Coronary artery (tissue), 2 donors: ENCODE measurements around the gene LRRC25.
A peak's percentile ranks its signal among the peaks of the same experiment; 100 is the strongest.

Experiments used
- DNase-seq: peaks from one replicate; pipeline ENCODE4 v3.0.0-alpha.2; 2017; ENCODE audit warnings: low spot score
- H3K27ac ChIP-seq, 2 donors: fragments of 200-600 bp; sonication (generic); one replicate each; pipeline ENCODE4 v1.5.1; 2016 to 2019
- H3K4me3 ChIP-seq: fragments of 200-600 bp; sonication (generic); 2 replicates; pipeline ENCODE4 v1.5.1; 2016; ENCODE audit warnings: mild to moderate bottlenecking, moderate library complexity
- CTCF ChIP-seq: fragments of 200-600 bp; sonication (generic); IDR thresholded peaks from one replicate; pipeline ENCODE4 v1.5.1; 2019; ENCODE audit warnings: antibody characterized with exemption

The LRRC25 gene

GRCh38 chr19:18443406-18443805 lies 46.0 kb upstream of the LRRC25 start:
- no peak for DNase-seq
- Histone ChIP-seq H3K4me3 (no peak overlapping the region), H3K27ac (no peak overlapping the region)
- no peak for TF ChIP-seq CTCF

GRCh38 chr19:18442941-18443340 lies 45.5 kb upstream of the LRRC25 start:
- H3K4me3 ChIP-seq, result no peak overlapping the region
- no peak for TF ChIP-seq CTCF

GRCh38 chr19:18441804-18442788 lies 44.7 kb upstream of the LRRC25 start:
- H3K4me3 ChIP-seq, result no peak overlapping the region
- peak overlapping the region in 1 of 2 donors; percentile 95 for H3K27ac ChIP-seq
- no peak for DNase-seq
- TF ChIP-seq CTCF, result no peak

More at GRCh38 chr19:18442941-18443340, 45.5 kb upstream of the LRRC25 start:
- no peak overlapping the region for H3K27ac ChIP-seq
- DNase-seq, result no peak

GRCh38 chr19:18440936-18441803 lies 43.7 kb upstream of the LRRC25 start:
- peak overlapping the region in 1 of 2 donors; percentile 95 for H3K27ac ChIP-seq
- DNase-seq, result no peak

GRCh38 chr19:18440415-18440877 lies 43.0 kb upstream of the LRRC25 start:
- TF ChIP-seq CTCF, result no peak
- no peak overlapping the region for H3K4me3 ChIP-seq
- H3K27ac ChIP-seq, result peak overlapping the region in 1 of 2 donors; percentile 95
- no peak for DNase-seq

More at GRCh38 chr19:18440936-18441803, 43.7 kb upstream of the LRRC25 start:
- no peak overlapping the region for H3K4me3 ChIP-seq
- TF ChIP-seq CTCF, result no peak

GRCh38 chr19:18439910-18440237 lies 42.5 kb upstream of the LRRC25 start:
- H3K4me3 ChIP-seq, result no peak overlapping the region
- no peak for DNase-seq
- TF ChIP-seq CTCF, result no peak
- peak overlapping the region in 1 of 2 donors; percentile 95 for H3K27ac ChIP-seq
